Mesenchymal stem cell (in vitro differentiated cells and primary cell): ENCODE measurements around the gene RRP15.

Experiments used
- DNase-seq: peaks from one replicate; pipeline ENCODE4 v3.0.0-alpha.2; 2013
- H2AFZ ChIP-seq: one replicate; pipeline ENCODE4 v1.6.1; 2013; ENCODE audit warnings: low read depth, mild to moderate bottlenecking, control low read depth, inconsistent platforms, low read length, moderate library complexity
- H2AK5ac ChIP-seq: 2 replicates; pipeline ENCODE4 v1.6.1; 2013; ENCODE audit warnings: low read length, moderate library complexity, mild to moderate bottlenecking, inconsistent platforms; ENCODE audit not compliant: severe bottlenecking
- H2BK120ac ChIP-seq: one replicate; pipeline ENCODE4 v1.6.1; 2013; ENCODE audit warnings: low read depth, mild to moderate bottlenecking, inconsistent platforms, low read length, moderate library complexity
- H2BK12ac ChIP-seq, 2 experiments: one replicate each; pipeline ENCODE4 v1.6.1; 2013; ENCODE audit warnings: inconsistent platforms in 2 of 2, low read length in 2 of 2, mild to moderate bottlenecking in 2 of 2, moderate library complexity in 2 of 2, control low read depth in 1 of 2
- H2BK15ac ChIP-seq: one replicate; pipeline ENCODE4 v1.6.1; 2013; ENCODE audit warnings: mild to moderate bottlenecking, low read depth, inconsistent platforms; ENCODE audit not compliant: poor library complexity, severe bottlenecking
- H2BK5ac ChIP-seq: 2 replicates; pipeline ENCODE4 v1.6.1; 2013; ENCODE audit warnings: low read depth, mild to moderate bottlenecking, low read length, control low read depth, inconsistent platforms; ENCODE audit not compliant: poor library complexity, severe bottlenecking
- H3K14ac ChIP-seq, 2 experiments: one replicate each; pipeline ENCODE4 v1.6.1; 2013; ENCODE audit warnings: inconsistent platforms in 2 of 2, low read length in 2 of 2, control low read depth in 1 of 2, mild to moderate bottlenecking in 1 of 2, moderate library complexity in 1 of 2
- H3K18ac ChIP-seq, 2 experiments: one replicate each; pipeline ENCODE4 v1.6.1; 2013; ENCODE audit warnings: inconsistent platforms in 2 of 2, low read length in 2 of 2, control low read depth in 1 of 2, low read depth in 1 of 2, mild to moderate bottlenecking in 1 of 2
- H3K23ac ChIP-seq, 2 experiments: one replicate each; pipeline ENCODE4 v1.6.1; 2013; ENCODE audit warnings: inconsistent platforms in 2 of 2, low read length in 2 of 2, mild to moderate bottlenecking in 2 of 2, moderate library complexity in 2 of 2, control low read depth in 1 of 2
- H3K27ac ChIP-seq: 2 replicates; pipeline ENCODE4 v1.5.1; 2013; ENCODE audit warnings: mild to moderate bottlenecking, moderate library complexity, low read length, control low read depth, inconsistent platforms; ENCODE audit not compliant: poor library complexity, severe bottlenecking
- H3K27me3 ChIP-seq, 2 experiments: 2 replicates each; pipeline versions ENCODE4 v1.6.1 to v1.7.0; 2013; ENCODE audit warnings: low read length in 2 of 2, mild to moderate bottlenecking in 2 of 2, moderate library complexity in 2 of 2, control low read depth in 1 of 2, inconsistent platforms in 1 of 2; ENCODE audit not compliant: control insufficient read depth in 1 of 2, insufficient read depth in 1 of 2
- H3K36me3 ChIP-seq, 2 experiments: 2 replicates each; pipeline versions ENCODE4 v1.6.1 to v1.7.0; 2013; ENCODE audit warnings: low read length in 2 of 2, control low read depth in 1 of 2, inconsistent platforms in 1 of 2, low read depth in 1 of 2, mild to moderate bottlenecking in 1 of 2; ENCODE audit not compliant: insufficient read depth in 2 of 2, control insufficient read depth in 1 of 2
- H3K4ac ChIP-seq, 2 experiments: one replicate each; pipeline ENCODE4 v1.6.1; 2013; ENCODE audit warnings: inconsistent platforms in 2 of 2, low read length in 2 of 2, mild to moderate bottlenecking in 2 of 2, moderate library complexity in 2 of 2, control low read depth in 1 of 2, low read depth in 1 of 2
- H3K4me1 ChIP-seq: 2 replicates; pipeline ENCODE4 v1.6.1; 2013; ENCODE audit warnings: low read depth, low read length, control low read depth; ENCODE audit not compliant: control insufficient read depth, insufficient read depth
- H3K4me2 ChIP-seq: 2 replicates; pipeline ENCODE4 v1.6.1; 2013; ENCODE audit warnings: low read length, mild to moderate bottlenecking, inconsistent platforms; ENCODE audit not compliant: poor library complexity, severe bottlenecking
- H3K4me3 ChIP-seq, 2 experiments: 2 replicates each; pipeline versions ENCODE4 v1.5.1 to v1.7.0; 2013; ENCODE audit warnings: low read length in 2 of 2, mild to moderate bottlenecking in 2 of 2, control low read depth in 1 of 2, low read depth in 1 of 2; ENCODE audit not compliant: insufficient read depth in 1 of 2
- H3K79me1 ChIP-seq: replicated peaks from 2 replicates; pipeline ENCODE4 v1.6.1; 2013; ENCODE audit warnings: mild to moderate bottlenecking, control low read depth, low read length, inconsistent platforms; ENCODE audit not compliant: poor library complexity, severe bottlenecking
- H3K9ac ChIP-seq: 2 replicates; pipeline ENCODE4 v1.7.0; 2013; ENCODE audit warnings: mild to moderate bottlenecking, low read length, moderate library complexity
- H3K9me3 ChIP-seq: 2 replicates; pipeline ENCODE4 v1.7.0; 2013; ENCODE audit warnings: mild to moderate bottlenecking, low read length; ENCODE audit not compliant: control insufficient read depth
- H4K8ac ChIP-seq: one replicate; pipeline ENCODE4 v1.6.1; 2013; ENCODE audit warnings: inconsistent platforms, mild to moderate bottlenecking, low read length, moderate library complexity
- H4K91ac ChIP-seq: one replicate; pipeline ENCODE4 v1.6.1; 2013; ENCODE audit warnings: mild to moderate bottlenecking, low read length, inconsistent platforms
- WGBS: methylation state at CpG from one replicate; pipeline ENCODE4 v1.1.7; 2013; ENCODE audit warnings: mixed read lengths; 5-methylcytosine and 5-hydroxymethylcytosine counted together

Gene RRP15

GRCh38 chr1:218250492-218250891, 34.6 kb upstream of the RRP15 start:
- no peak overlapping the region for H2AFZ ChIP-seq
- no peaks in the 10 kb centered on the region for H3K79me1 ChIP-seq
- H3K4ac ChIP-seq, result no peak overlapping the region
- H4K8ac ChIP-seq, result no peak overlapping the region
- no peak overlapping the region for H3K27ac ChIP-seq
- no peak overlapping the region for H2BK5ac ChIP-seq
- 90% methylated on average over 1 of the region's 4 CpGs for WGBS
- H2BK12ac ChIP-seq, result no peak overlapping the region
- H3K4me1 ChIP-seq, result no peaks in the 10 kb centered on the region
- no peak for DNase-seq
- no peak overlapping the region for H2BK120ac ChIP-seq
- no peak overlapping the region for H2AK5ac ChIP-seq
- H4K91ac ChIP-seq, result no peak overlapping the region
- no peaks in the 10 kb centered on the region for H3K36me3 ChIP-seq
- no peaks in the 10 kb centered on the region for H3K9me3 ChIP-seq
- no peak overlapping the region for H2BK15ac ChIP-seq
- no peak overlapping the region for H3K4me3 ChIP-seq
- H3K27me3 ChIP-seq, result peaks cover 0 to 10% of the 10 kb centered on the region in 2 experiments
- H3K9ac ChIP-seq, result no peak overlapping the region
- H3K23ac ChIP-seq, result no peak overlapping the region
- H3K4me2 ChIP-seq, result no peak overlapping the region
- no peak overlapping the region for H3K14ac ChIP-seq
- no peak overlapping the region for H3K18ac ChIP-seq

- WGBS, result 40% methylated on average over 6 of the region's 8 CpGs
- H3K4me1 ChIP-seq, result no peaks in the 10 kb centered on the region
Observed at GRCh38 chr1:218254296-218254946, 30.7 kb upstream of the RRP15 start.

GRCh38 chr1:218255090-218255489, 30.0 kb upstream of the RRP15 start:
- no peak overlapping the region for H2BK5ac ChIP-seq
- no peak overlapping the region for H2BK120ac ChIP-seq
- no peak overlapping the region for H4K91ac ChIP-seq
- WGBS, result 84% methylated on average over 2 of the region's 2 CpGs
- H3K36me3 ChIP-seq, result no peaks in the 10 kb centered on the region
- H3K4ac ChIP-seq, result no peak overlapping the region
- H2AK5ac ChIP-seq, result no peak overlapping the region
- no peak overlapping the region for H3K9ac ChIP-seq
- H3K4me3 ChIP-seq, result no peak overlapping the region
- no peak overlapping the region for H3K4me2 ChIP-seq
- H3K9me3 ChIP-seq, result peaks cover 21% of the 10 kb centered on the region
- H3K18ac ChIP-seq, result no peak overlapping the region
- H2BK15ac ChIP-seq, result no peak overlapping the region
- no peaks in the 10 kb centered on the region for H3K27me3 ChIP-seq
- no peak overlapping the region for H3K14ac ChIP-seq
- H2BK12ac ChIP-seq, result no peak overlapping the region
- no peak overlapping the region for H2AFZ ChIP-seq
- no peaks in the 10 kb centered on the region for H3K79me1 ChIP-seq
- H3K27ac ChIP-seq, result no peak overlapping the region
- no peaks in the 10 kb centered on the region for H3K4me1 ChIP-seq
- H3K23ac ChIP-seq, result no peak overlapping the region
- DNase-seq, result no peak
- no peak overlapping the region for H4K8ac ChIP-seq

More at GRCh38 chr1:218254296-218254946, 30.7 kb upstream of the RRP15 start:
- Histone ChIP-seq H2AFZ (no peak overlapping the region), H2BK120ac (no peak overlapping the region), H2BK15ac (no peak overlapping the region), H4K91ac (no peak overlapping the region), H4K8ac (no peak overlapping the region), H3K27ac (no peak overlapping the region), H3K18ac (no peak overlapping the region), H2BK12ac (no peak overlapping the region), H3K36me3 (no peaks in the 10 kb centered on the region), H3K14ac (peak overlapping the region in 1 of 2 experiments; percentile 44), H2BK5ac (no peak overlapping the region), H3K9ac (no peak overlapping the region), H3K4ac (no peak overlapping the region), H3K9me3 (peaks cover 14% of the 10 kb centered on the region), H3K23ac (no peak overlapping the region), H3K4me3 (no peak overlapping the region), H3K27me3 (no peaks in the 10 kb centered on the region), H2AK5ac (no peak overlapping the region), H3K4me2 (no peak overlapping the region), H3K79me1 (no peaks in the 10 kb centered on the region)
- no peak for DNase-seq

GRCh38 chr1:218257371-218257770, 27.7 kb upstream of the RRP15 start:
- no peak overlapping the region for H2AK5ac ChIP-seq
- H3K4me2 ChIP-seq, result no peak overlapping the region
- DNase-seq, result no peak
- no peak overlapping the region for H3K18ac ChIP-seq
- no peak overlapping the region for H4K8ac ChIP-seq
- H2AFZ ChIP-seq, result no peak overlapping the region
- H3K4me3 ChIP-seq, result no peak overlapping the region
- H3K79me1 ChIP-seq, result no peaks in the 10 kb centered on the region
- H3K27me3 ChIP-seq, result no peaks in the 10 kb centered on the region
- no peak overlapping the region for H3K9ac ChIP-seq
- H2BK120ac ChIP-seq, result no peak overlapping the region
- peaks cover 27% of the 10 kb centered on the region for H3K9me3 ChIP-seq
- no peaks in the 10 kb centered on the region for H3K4me1 ChIP-seq
- no peak overlapping the region for H4K91ac ChIP-seq
- no peak overlapping the region for H3K4ac ChIP-seq
- no peak overlapping the region for H2BK15ac ChIP-seq
- H3K23ac ChIP-seq, result no peak overlapping the region
- H2BK5ac ChIP-seq, result no peak overlapping the region
- no peak overlapping the region for H2BK12ac ChIP-seq
- no peak overlapping the region for H3K14ac ChIP-seq
- H3K36me3 ChIP-seq, result no peaks in the 10 kb centered on the region
- H3K27ac ChIP-seq, result no peak overlapping the region
- WGBS, result no CpG with 5 or more reads among the region's 1 CpG
